Fibroblast of lung (primary cell): Measurements from ENCODE around the gene G0S2. TPM values are rescaled to one million over a fixed set of nuclear protein-coding genes. Genes with fewer than 3 reads are reported as not detected.

Source experiments
- DNase-seq, 2 donors: peaks; one replicate each; pipeline versions ENCODE4 v3.0.0 to v3.0.0-alpha.2; 2010; ENCODE audit warnings: low read depth in 2 of 2
- H2AFZ ChIP-seq: 2 replicates; pipeline ENCODE4 v1.5.1; 2012; ENCODE audit warnings: low read length, control low read depth, inconsistent platforms
- H3K27ac ChIP-seq: 2 replicates; pipeline ENCODE4 v1.5.1; 2011; ENCODE audit warnings: low read length, control low read depth; ENCODE audit not compliant: insufficient read depth
- H3K27me3 ChIP-seq: 2 replicates; pipeline ENCODE4 v1.5.1; 2011; ENCODE audit warnings: mild to moderate bottlenecking, low read length; ENCODE audit not compliant: control insufficient read depth, insufficient read depth
- H3K36me3 ChIP-seq: 2 replicates; pipeline ENCODE4 v1.5.1; 2011; ENCODE audit warnings: low read length; ENCODE audit not compliant: control insufficient read depth, insufficient read depth
- H3K4me1 ChIP-seq: 2 replicates; pipeline ENCODE4 v1.5.1; 2011; ENCODE audit warnings: low read length; ENCODE audit not compliant: control insufficient read depth, insufficient read depth; ENCODE audit errors: extremely low read depth
- H3K4me2 ChIP-seq: 2 replicates; pipeline ENCODE4 v1.5.1; 2011; ENCODE audit warnings: low read length, control low read depth; ENCODE audit not compliant: insufficient read depth; ENCODE audit errors: extremely low read depth
- H3K4me3 ChIP-seq, 4 experiments: fragments of 200-600 bp in 1 of 4; sonication (generic) in 1 of 4; replicated peaks in 1 of 4; 2 replicates each; pipeline ENCODE4 v1.5.1; 2011 to 2016; ENCODE audit warnings: low read length in 4 of 4, low read depth in 3 of 4, mild to moderate bottlenecking in 3 of 4, control low read depth in 2 of 4, inconsistent platforms in 1 of 4, mixed read lengths in 1 of 4; ENCODE audit not compliant: insufficient read depth in 1 of 4; ENCODE audit errors: control extremely low read depth in 1 of 4
- H3K79me2 ChIP-seq: 2 replicates; pipeline ENCODE4 v1.5.1; 2012; ENCODE audit warnings: mild to moderate bottlenecking, low read length, inconsistent platforms; ENCODE audit not compliant: control insufficient read depth, insufficient read depth
- H3K9ac ChIP-seq: 2 replicates; pipeline ENCODE4 v1.5.1; 2011; ENCODE audit warnings: mild to moderate bottlenecking, low read length, control low read depth; ENCODE audit not compliant: insufficient read depth
- H3K9me3 ChIP-seq: 2 replicates; pipeline ENCODE4 v1.5.1; 2012; ENCODE audit warnings: low read depth, low read length; ENCODE audit not compliant: control insufficient read depth, insufficient read depth
- H4K20me1 ChIP-seq: 2 replicates; pipeline ENCODE4 v1.5.1; 2011; ENCODE audit warnings: low read length; ENCODE audit not compliant: control insufficient read depth, insufficient read depth; ENCODE audit errors: extremely low read depth
- CTCF ChIP-seq, 2 donors: IDR thresholded peaks in 1 of 2; conservative IDR thresholded peaks in 1 of 2; 1 replicate in 1 of 2; 2 replicates in 1 of 2; pipeline ENCODE4 v1.5.1; 2011 to 2012; ENCODE audit warnings: low read length in 2 of 2, control low read depth in 1 of 2, inconsistent platforms in 1 of 2, low read depth in 1 of 2, mild to moderate bottlenecking in 1 of 2
- EZH2 ChIP-seq: IDR thresholded peaks from 2 replicates; pipeline ENCODE4 v1.5.1; 2012; ENCODE audit warnings: low read length, control low read depth, mild to moderate bottlenecking; ENCODE audit errors: missing control alignments
- polyA plus RNA-seq, 2 donors: library from polyadenylated mRNA; depleted of rRNA in 1 of 2; stranded (reverse) in 1 of 2; unstranded in 1 of 2; fragments of >200 nt; gene quantifications; 2 replicates each; pipeline ENCODE4 v1.2.1, GENCODE V29; 2011 to 2012; ENCODE audit warnings: missing spikeins in 1 of 2
- total RNA-seq: library from RNA; depleted of rRNA; stranded (reverse); fragments of >200 nt; gene quantifications from 2 replicates; pipeline ENCODE4 v1.2.1, GENCODE V29; 2014

The G0S2 gene
- total and polyA plus RNA-seq, 2 donors (not counting 1 experiment from before 2014, with no cell fraction given): 3.9 to 79.1 TPM

GRCh38 chr1:209723756-209724693, 48.8 kb downstream of the G0S2 start:
- DNase-seq: no peak
- H3K4me3 ChIP-seq: no peak overlapping the region
- TF ChIP-seq CTCF (conservative IDR thresholded peaks at IDR 0.05 in 1 of 2, IDR thresholded peaks at IDR 0.05 in 1 of 2; ENCODE audit: low read depth in 1 of 2, low read length in 2 of 2): no peak
- TF ChIP-seq EZH2: no peak

More at GRCh38 chr1:209723756-209724693, 48.8 kb downstream of the G0S2 start:
- Histone ChIP-seq H3K79me2 (no peaks in the 10 kb centered on the region), H3K27me3 (no peaks in the 10 kb centered on the region), H2AFZ (no peak overlapping the region), H3K4me1 (no peaks in the 10 kb centered on the region), H3K27ac (no peak overlapping the region), H3K9ac (no peak overlapping the region), H4K20me1 (no peaks in the 10 kb centered on the region), H3K36me3 (no peaks in the 10 kb centered on the region), H3K4me2 (no peak overlapping the region), H3K9me3 (no peaks in the 10 kb centered on the region)

Other genes starting within 250 kb of the G0S2 start
- gene CAMK1G, start 91.7 kb upstream of the G0S2 start, total RNA-seq: 0.77 and 1.7 TPM in 2 replicates
- gene CAMK1G, start 91.7 kb upstream of the G0S2 start, polyA plus RNA-seq: 0.96 and 3.0 TPM in 2 replicates
- 12.1 and 23.3 TPM in 2 replicates for gene LAMB3, start 23.0 kb upstream of the G0S2 start, total RNA-seq
- 4.1 and 5.5 TPM in 2 replicates for gene LAMB3, start 23.0 kb upstream of the G0S2 start, polyA plus RNA-seq
- gene HSD11B1, start 29.4 kb downstream of the G0S2 start, total RNA-seq: 20.3 and 31.5 TPM in 2 replicates
- 7.1 and 31.0 TPM in 2 replicates for gene HSD11B1, start 29.4 kb downstream of the G0S2 start, polyA plus RNA-seq
- gene TRAF3IP3, start 80.6 kb downstream of the G0S2 start, total RNA-seq: not detected in 2 replicates
- not detected in 2 replicates for gene TRAF3IP3, start 80.6 kb downstream of the G0S2 start, polyA plus RNA-seq
- 3.1 and 4.3 TPM in 2 replicates for gene C1orf74, start 109.1 kb downstream of the G0S2 start, total RNA-seq
- gene C1orf74, start 109.1 kb downstream of the G0S2 start, polyA plus RNA-seq: 1.8 and 2.2 TPM in 2 replicates
- under 0.01 and 0.66 TPM in 2 replicates for gene IRF6, start 130.7 kb downstream of the G0S2 start, total RNA-seq
- gene IRF6, start 130.7 kb downstream of the G0S2 start, polyA plus RNA-seq: 0.87 and 1.00 TPM in 2 replicates
- gene UTP25, start 152.6 kb downstream of the G0S2 start, total RNA-seq: 6.9 and 10.4 TPM in 2 replicates
- gene UTP25, start 152.6 kb downstream of the G0S2 start, polyA plus RNA-seq: 12.3 and 13.8 TPM in 2 replicates